GM23248 (cell line): ENCODE results near the gene WDR72.

Source experiments
- EZH2 ChIP-seq: fragments of 200-600 bp; sonication (generic); IDR thresholded peaks from 2 replicates; pipeline ENCODE4 v1.6.1; 2018; ENCODE audit warnings: antibody characterized with exemption, mild to moderate bottlenecking; ENCODE audit not compliant: insufficient read depth, poor library complexity, severe bottlenecking
- EZH2phosphoT487 ChIP-seq: fragments of 200-600 bp; sonication (generic); IDR thresholded peaks from 2 replicates; pipeline ENCODE4 v1.6.1; 2018; ENCODE audit warnings: antibody characterized with exemption, moderate library complexity, mild to moderate bottlenecking, low read depth; ENCODE audit not compliant: insufficient read depth

- TF ChIP-seq EZH2 (no peak), EZH2phosphoT487 (no peak)
Observed at GRCh38 chr15:53472883-53473282, 286.6 kb downstream of the WDR72 start.
